K562 (cell line): Measurements from ENCODE around the gene RASGRP2. TPM values are rescaled to one million over a fixed set of nuclear protein-coding genes. Genes with fewer than 3 reads are reported as not detected.

Source experiments
- ATAC-seq: fragments of 200-7000 bp; cut with Tn5 transposase; 3 replicates; pipeline ENCODE4 v1.9.1; 2020; ENCODE audit warnings: moderate library complexity
- BruUV-seq: library from RNA; stranded (reverse); fragments of 400-500 nt; replicated peaks from 2 replicates; lab custom pipeline; 2021; lab: Mats Ljungman, UMichigan
- CTCF ChIA-PET: fragments of 300-600 bp; formaldehyde crosslinking; extraction: SDS; loops from one replicate; lab custom pipeline; 2021; ENCODE audit warnings: low intra/inter-chr PET ratio; lab: Yijun Ruan, JAX
- POLR2A ChIA-PET: fragments of 300-600, 350-650 bp; sonication (Branson Sonifier 250); formaldehyde crosslinking; extraction: SDS; loops from one replicate; lab custom pipeline; 2021; ENCODE audit warnings: antibody characterized with exemption, inconsistent platforms; lab: Yijun Ruan, JAX
- DNase-seq, 4 experiments: peaks; one replicate each; pipeline versions ENCODE4 v3.0.0 to v3.0.0-alpha.2; 2011 to 2018; ENCODE audit warnings: low spot score in 3 of 4, mixed read lengths in 3 of 4; ENCODE audit errors: extremely low read depth in 1 of 4
- FAIRE-seq: peaks from 2 replicates; lab custom pipeline; 2011; peaks lifted over from hg19 to GRCh38; lab: Jason Lieb, UNC
- H2AFZ ChIP-seq: 2 replicates; pipeline ENCODE4 v1.6.0; 2011; ENCODE audit warnings: low read depth, low read length, control low read depth, inconsistent platforms
- H3K27ac ChIP-seq: fragments of 200-600 bp; 3 replicates; pipeline ENCODE4 v1.8.0; 2011; ENCODE audit warnings: low read depth, mild to moderate bottlenecking, control low read depth, inconsistent platforms, low read length, moderate library complexity, mixed read lengths; ENCODE audit errors: extremely low read depth
- H3K27me3 ChIP-seq, 2 experiments: fragments of 300-600 bp in 1 of 2; 2 replicates in 1 of 2; 3 replicates in 1 of 2; pipeline versions ENCODE4 v1.6.0 to v1.8.0; 2011; ENCODE audit warnings: inconsistent platforms in 2 of 2, low read length in 2 of 2, mild to moderate bottlenecking in 1 of 2, mixed read lengths in 1 of 2, moderate library complexity in 1 of 2; ENCODE audit not compliant: control insufficient read depth in 2 of 2, insufficient read depth in 2 of 2
- H3K36me3 ChIP-seq: fragments of 300-600 bp; 3 replicates; pipeline ENCODE4 v1.8.0; 2011; ENCODE audit warnings: mild to moderate bottlenecking, low read length, inconsistent platforms; ENCODE audit not compliant: control insufficient read depth, insufficient read depth
- H3K4me1 ChIP-seq, 2 experiments: fragments of 200-600 bp in 1 of 2; replicated peaks in 1 of 2; 2 replicates in 1 of 2; 3 replicates in 1 of 2; pipeline versions ENCODE4 v1.5.1 to v1.8.0; 2011; ENCODE audit warnings: inconsistent platforms in 2 of 2, low read length in 2 of 2, mild to moderate bottlenecking in 1 of 2, mixed read lengths in 1 of 2, moderate library complexity in 1 of 2; ENCODE audit not compliant: control insufficient read depth in 2 of 2, insufficient read depth in 2 of 2
- H3K4me2 ChIP-seq: 2 replicates; pipeline ENCODE4 v1.6.1; 2011; ENCODE audit warnings: low read length, control low read depth, inconsistent platforms, mixed read lengths; ENCODE audit not compliant: insufficient read depth
- H3K4me3 ChIP-seq: fragments of 200-600 bp; sonication (generic), shearing (Covaris generic); 2 replicates; pipeline ENCODE4 v1.5.1; 2016; ENCODE audit warnings: control low read depth, inconsistent platforms
- H3K79me2 ChIP-seq: fragments of 200-600 bp; 3 replicates; pipeline ENCODE4 v1.8.0; 2011; ENCODE audit warnings: low read length, inconsistent platforms; ENCODE audit not compliant: control insufficient read depth, insufficient read depth
- H3K9ac ChIP-seq, 2 experiments: 2 replicates each; pipeline versions ENCODE4 v1.6.0 to v1.6.1; 2011; ENCODE audit warnings: low read depth in 2 of 2, low read length in 2 of 2, control low read depth in 1 of 2, inconsistent platforms in 1 of 2, mild to moderate bottlenecking in 1 of 2, mixed read lengths in 1 of 2; ENCODE audit not compliant: insufficient read depth in 1 of 2
- H3K9me1 ChIP-seq: one replicate; pipeline ENCODE4 v1.6.0; 2011; ENCODE audit warnings: inconsistent platforms, mild to moderate bottlenecking, low read length, moderate library complexity; ENCODE audit not compliant: control insufficient read depth, insufficient read depth
- H3K9me3 ChIP-seq: replicated peaks from 2 replicates; pipeline ENCODE4 v1.5.1; 2011; ENCODE audit warnings: low read depth, low read length, inconsistent platforms; ENCODE audit not compliant: control insufficient read depth, insufficient read depth
- H4K20me1 ChIP-seq: replicated peaks from 2 replicates; pipeline ENCODE4 v1.6.1; 2011; ENCODE audit warnings: low read length, inconsistent platforms, mixed read lengths; ENCODE audit not compliant: control insufficient read depth, insufficient read depth
- BACH1 ChIP-seq: fragments of 200-800 bp; sonication (Bioruptor generic); IDR thresholded peaks from 2 replicates; pipeline ENCODE4 v1.6.1; 2016; ENCODE audit warnings: missing genetic modification characterization, missing compliant biosample characterization
- BMI1 ChIP-seq: fragments of 150-350 bp; IDR thresholded peaks from 2 replicates; pipeline ENCODE4 v1.6.1; 2014; ENCODE audit warnings: low read length
- PRDM10 ChIP-seq: fragments of 450-650 bp; IDR thresholded peaks from 2 replicates; pipeline ENCODE4 v1.6.1; 2018; ENCODE audit not compliant: partially characterized antibody
- ZNF780A ChIP-seq: fragments of 250-450 bp; sonication (Bioruptor Pico); IDR thresholded peaks from 2 replicates; pipeline ENCODE4 v1.5.0; 2021; ENCODE audit warnings: mild to moderate bottlenecking
- WGBS: fragments of 100-300 bp; shearing (Covaris generic); methylation state at CpG from one replicate; pipeline ENCODE4 v1.1.6; 2016; ENCODE audit warnings: low coverage, mixed read lengths; ENCODE audit not compliant: insufficient coverage; ENCODE audit errors: missing lambda C conversion rate; 5-methylcytosine and 5-hydroxymethylcytosine counted together
- in situ Hi-C: fragments of 300-500 bp; cut with MboI; formaldehyde crosslinking; loops from 4 replicates; pipeline ENCODE4 v1.15.0; 2018; ENCODE audit warnings: inconsistent platforms, mixed read lengths
- intact Hi-C: fragments of 100-400 bp; cut with micrococcal nuclease; formaldehyde crosslinking; loops from 2 replicates; pipeline ENCODE4 v1.14.2; 2022
- polyA plus RNA-seq, 8 experiments: library from polyadenylated mRNA; depleted of rRNA in 4 of 8; stranded (reverse) in 5 of 8; unstranded in 3 of 8; fragments of >200 nt; fragmentation: Nextera tagmentation in 2 of 8; fragmentation: Illumina TruSeq in 1 of 8; extraction: Ambion mirVana in 2 of 8; extraction: Trizol in 1 of 8; gene quantifications; 2 replicates each; pipeline versions ENCODE4 v1.2.1 to v1.2.3, GENCODE V29; 2011 to 2014; ENCODE audit warnings: inconsistent platforms in 1 of 8, missing spikeins in 1 of 8
- total RNA-seq, 7 experiments: library from RNA; depleted of rRNA in 6 of 7; stranded (reverse); fragments of >200 nt in 6 of 7; fragmentation: Illumina TruSeq in 2 of 7; extraction: Trizol in 2 of 7; gene quantifications; 2 replicates each; pipeline versions ENCODE4 v1.2.1 to v1.2.3, GENCODE V29; 2011 to 2021; ENCODE audit warnings: low replicate concordance in 1 of 7

Gene RASGRP2
- total and polyA plus RNA-seq, 9 of the 15 experiments (the other 6 are each of a cell fraction or from before 2014, with no cell fraction given), result 0.87 to 22.7 (median 5.5) TPM

GRCh38 chr11:64722141-64723065 is 21.5 kb downstream of the RASGRP2 start:
- TF ChIP-seq ZNF780A (CRISPR knock-in tag), result no peak
- peak; percentile 15 for TF ChIP-seq PRDM10
- no peak for TF ChIP-seq BMI1
- TF ChIP-seq BACH1 (tag), result no peak
- H3K9me3 ChIP-seq, result no peaks in the 10 kb centered on the region
- H3K79me2 ChIP-seq, result no peaks in the 10 kb centered on the region
- H3K4me2 ChIP-seq, result no peak overlapping the region
- CTCF ChIA-PET, result no interaction called here
- H3K27ac ChIP-seq, result no peak overlapping the region
- no peaks in the 10 kb centered on the region for H3K9me1 ChIP-seq
- ATAC-seq, result no peak
- peaks cover 0 to 25% of the 10 kb centered on the region in 2 experiments; a peak in 3 of 5 replicates for H3K4me1 ChIP-seq
- peaks cover 15% of the 10 kb centered on the region for H4K20me1 ChIP-seq
- no peak overlapping the region for H3K4me3 ChIP-seq
- H3K9ac ChIP-seq, result no peak overlapping the region
- H3K27me3 ChIP-seq, result peaks cover 8 to 36% of the 10 kb centered on the region in 2 experiments; a peak in 4 of 5 replicates
- BruUV-seq, result no TSS peak
- H2AFZ ChIP-seq, result no peak overlapping the region
- FAIRE-seq, result no peak
- intact Hi-C loops, result loop anchor here (1.0 to 10.0 kb wide), 2 partner anchors 34 to 68 kb away; no protein-coding TSS in a partner anchor
- H3K36me3 ChIP-seq, result no peaks in the 10 kb centered on the region
- DNase-seq, result no peak
- 10% methylated on average over 3 of the region's 36 CpGs for WGBS
- POLR2A ChIA-PET, result interaction anchor here (1.0 kb wide), 1 partner anchor 9 kb away, joined by 3 read pairs; no protein-coding TSS in a partner anchor
- in situ Hi-C loops, result no loop called here
